Stimulated activated CD8-positive, alpha-beta memory T cell treated with anti-CD3 and anti-CD28 coated beads, Interleukin-2, amount 100 ng/mL, for 48 hours (primary cell): Measurements from ENCODE around the gene RBL2.
A peak's percentile ranks its signal among the peaks of the same experiment; 100 is the strongest.
"Not testable (repeated sequence)": the region's sequence is repeated elsewhere in the genome, so short reads cannot be mapped to it uniquely, and the experiment has no call there.

Source experiments
- DNase-seq, 2 donors: peaks; one replicate each; pipeline ENCODE4 v3.0.0-alpha.2; 2020; ENCODE audit warnings: low read depth in 2 of 2

The RBL2 gene

DNA sequence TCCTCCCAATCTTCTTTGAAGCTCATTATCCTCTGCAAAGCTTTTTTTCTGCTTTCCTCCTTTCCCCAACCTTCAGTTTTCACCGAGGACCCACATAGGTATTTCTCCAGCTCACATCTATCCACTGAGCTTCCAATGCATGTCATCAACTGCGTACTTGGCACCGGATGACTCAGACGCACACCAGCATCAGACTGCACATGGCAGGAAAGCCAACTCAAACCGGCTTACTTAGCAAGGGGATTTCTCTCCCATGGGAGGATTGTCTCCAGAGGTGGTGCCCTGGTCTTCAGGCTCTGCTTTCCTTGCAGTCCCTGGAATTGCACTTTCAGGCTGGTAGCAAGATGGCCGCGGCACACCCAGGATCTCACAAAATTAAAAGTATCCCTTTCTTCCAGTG, 70.4 kb downstream of the RBL2 start:
- DNase-seq: no peak

DNA sequence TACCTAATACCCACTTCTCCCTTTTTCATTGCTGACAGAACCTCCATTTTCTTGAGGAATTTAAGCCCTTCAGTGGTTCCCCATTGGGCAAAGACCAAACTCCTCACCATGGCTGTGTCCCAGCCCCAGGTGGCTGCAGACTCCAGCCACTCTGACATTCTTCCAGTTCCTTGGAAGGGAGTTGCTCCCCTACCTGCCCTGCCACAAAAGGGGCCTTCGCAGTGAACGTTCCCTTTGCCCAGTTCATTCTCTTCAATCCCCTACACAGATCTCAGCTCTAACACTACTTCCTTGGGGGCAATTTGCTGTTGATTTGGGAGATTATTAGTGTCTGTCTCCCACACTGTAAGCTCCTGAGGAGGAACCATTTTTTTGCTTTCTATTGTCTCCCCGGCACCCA, 72.0 kb downstream of the RBL2 start:
- DNase-seq: no peak

DNA sequence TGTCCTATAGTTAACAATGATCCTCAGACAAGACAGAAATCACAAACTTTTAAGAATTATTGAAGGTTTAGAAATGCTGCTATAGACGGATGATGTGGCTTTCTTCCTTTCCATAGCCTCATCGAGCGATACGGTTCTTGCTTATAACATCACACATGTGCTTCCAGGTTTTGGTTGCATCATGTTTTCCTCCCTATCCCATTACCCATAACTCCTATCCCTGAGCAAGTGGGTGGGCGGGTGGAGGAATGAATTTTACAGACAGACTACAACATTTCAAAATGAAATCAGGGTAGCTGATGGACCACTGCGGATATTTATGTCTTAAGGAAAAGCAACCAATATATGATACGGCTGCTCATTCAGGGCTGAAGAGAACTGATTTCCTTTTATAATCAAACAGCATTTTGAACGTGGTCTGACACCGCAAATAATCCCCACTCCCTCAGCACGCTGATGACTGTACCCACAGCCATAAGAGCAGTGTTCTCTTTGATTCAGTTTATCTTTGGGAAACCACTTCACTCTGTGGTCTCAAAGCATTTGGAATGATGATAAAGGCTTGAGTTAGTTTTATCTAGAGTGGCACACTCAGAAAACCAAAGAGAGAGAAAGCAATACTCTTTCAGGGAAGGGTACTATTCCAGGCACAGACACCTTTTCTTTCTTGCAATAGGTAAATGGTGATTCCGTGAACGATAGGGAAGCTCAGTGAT, 73.4 kb downstream of the RBL2 start:
- DNase-seq: no peak

DNA sequence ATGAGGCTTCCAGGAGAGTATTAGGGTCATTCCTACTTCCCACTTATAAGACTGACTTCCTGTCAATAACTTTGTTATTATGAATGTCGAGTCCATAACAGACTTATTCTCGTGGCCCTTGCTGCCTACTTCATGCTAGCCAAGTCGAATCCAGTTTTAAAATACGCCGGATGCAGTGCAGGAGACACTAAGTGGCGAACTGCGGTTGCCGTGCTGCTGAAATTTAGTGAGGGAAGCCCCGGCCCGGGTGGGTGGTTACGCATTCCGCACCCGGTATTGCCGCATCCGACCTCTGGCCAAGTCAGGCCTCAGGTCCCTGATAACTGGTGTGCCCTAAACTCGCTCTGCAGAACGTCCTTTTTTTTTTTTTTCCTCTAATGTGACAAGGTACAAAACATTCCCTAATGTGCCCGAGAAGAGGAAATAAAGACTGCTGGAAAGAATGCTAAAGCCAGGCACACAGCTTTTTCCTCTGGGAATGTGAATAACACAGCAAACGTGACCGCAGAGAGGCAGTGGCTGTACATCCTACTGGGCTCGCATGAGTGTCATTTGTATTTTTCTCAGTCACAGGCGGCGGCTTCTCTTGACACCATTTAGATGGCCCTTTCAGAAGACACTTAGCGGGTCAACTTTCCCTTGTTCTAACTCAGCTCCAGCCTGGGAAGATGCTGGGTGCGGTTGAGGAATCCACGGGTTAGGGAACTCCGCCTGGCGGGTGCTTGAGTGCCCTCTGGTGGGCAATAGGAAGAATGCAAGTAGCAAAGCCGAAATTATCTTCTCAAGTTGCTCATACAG, 75.8 kb downstream of the RBL2 start:
- no peak for DNase-seq

- no peak for DNase-seq
Measured at GRCh38 chr16:53510704-53511070, 76.4 kb downstream of the RBL2 start.

GRCh38 chr16:53511084-53511402, 76.8 kb downstream of the RBL2 start:
- DNase-seq: no peak

DNA sequence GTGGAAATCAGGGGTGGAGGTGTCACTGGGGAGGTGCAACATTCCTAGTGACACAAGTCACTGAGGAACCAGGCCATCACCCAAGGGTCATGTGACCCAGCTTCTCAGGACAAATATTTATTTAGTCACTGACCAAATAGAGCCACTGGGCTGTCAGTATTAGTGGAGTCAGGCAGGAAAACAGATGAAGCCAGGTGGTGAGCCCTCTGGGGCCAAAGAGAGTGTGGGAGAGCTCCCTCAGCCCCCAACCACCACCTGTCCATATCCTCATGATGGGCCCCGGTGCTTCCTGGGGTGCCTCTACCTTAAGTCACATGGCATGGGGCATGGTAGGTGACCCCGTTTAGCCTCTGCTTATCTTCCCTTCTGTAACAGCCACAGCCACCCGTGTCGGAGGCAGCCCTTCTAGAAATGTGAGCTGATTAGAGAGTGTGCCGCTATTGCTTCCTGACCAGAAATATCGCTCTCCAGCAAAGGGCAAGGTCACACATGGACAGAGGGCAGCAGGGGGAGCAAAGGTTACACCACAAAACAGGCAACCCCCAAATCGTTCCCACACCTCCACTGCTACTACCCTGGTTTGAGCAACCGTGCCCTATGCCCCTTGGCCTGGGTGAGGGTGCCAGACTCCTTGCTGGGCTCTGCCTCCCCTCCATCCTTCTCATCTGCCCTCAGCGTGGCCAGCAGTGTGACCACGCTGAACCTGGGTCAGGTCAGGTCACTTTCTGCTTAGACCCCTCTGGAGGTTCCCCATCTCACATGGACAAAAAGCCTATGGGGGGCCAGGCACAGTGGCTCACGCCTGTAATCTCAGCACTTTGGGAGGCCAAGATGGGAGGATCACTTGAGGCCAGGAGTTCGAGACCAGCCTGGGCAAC, 77.4 kb downstream of the RBL2 start:
- DNase-seq: no peak

DNA sequence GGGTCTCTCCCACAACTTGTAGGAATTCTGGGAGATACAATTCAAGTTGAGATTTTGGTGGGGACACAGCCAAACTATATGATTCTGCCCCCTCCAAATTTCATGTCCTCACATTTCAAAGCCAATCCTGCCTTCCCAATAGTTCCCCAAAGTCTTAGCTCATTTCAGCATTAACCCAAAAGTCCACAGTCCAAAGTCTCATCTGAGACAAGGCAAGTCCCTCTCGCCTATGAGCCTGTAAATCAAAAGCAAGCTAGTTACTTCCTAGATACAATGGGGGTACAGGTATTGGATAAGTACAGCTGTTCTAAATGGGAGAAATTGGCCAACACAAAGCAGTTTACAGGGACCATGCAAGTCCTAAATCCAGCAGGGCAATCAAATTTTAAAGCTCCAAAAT, 78.5 kb downstream of the RBL2 start:
- not testable (repeated sequence) for DNase-seq

DNA sequence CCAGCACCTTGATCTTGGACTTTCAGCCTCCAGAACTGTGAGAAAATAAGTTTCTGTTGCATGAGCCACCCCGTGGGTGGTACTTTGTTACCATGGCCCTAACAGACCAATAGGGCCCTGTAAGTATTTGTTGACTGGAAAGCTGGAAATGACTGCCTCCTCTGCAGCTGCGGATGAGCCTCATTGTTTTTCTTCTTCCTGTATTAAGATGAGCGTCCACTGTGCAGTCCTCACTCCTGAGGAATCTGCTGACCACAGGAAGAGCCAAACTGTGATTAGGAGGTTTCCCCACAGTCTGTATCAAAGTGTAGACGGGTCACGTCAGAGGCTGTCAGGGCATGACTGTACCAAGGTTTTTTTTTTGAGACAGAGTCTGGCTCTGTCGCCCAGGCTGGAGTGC, 81.0 kb downstream of the RBL2 start:
- no peak for DNase-seq

DNA sequence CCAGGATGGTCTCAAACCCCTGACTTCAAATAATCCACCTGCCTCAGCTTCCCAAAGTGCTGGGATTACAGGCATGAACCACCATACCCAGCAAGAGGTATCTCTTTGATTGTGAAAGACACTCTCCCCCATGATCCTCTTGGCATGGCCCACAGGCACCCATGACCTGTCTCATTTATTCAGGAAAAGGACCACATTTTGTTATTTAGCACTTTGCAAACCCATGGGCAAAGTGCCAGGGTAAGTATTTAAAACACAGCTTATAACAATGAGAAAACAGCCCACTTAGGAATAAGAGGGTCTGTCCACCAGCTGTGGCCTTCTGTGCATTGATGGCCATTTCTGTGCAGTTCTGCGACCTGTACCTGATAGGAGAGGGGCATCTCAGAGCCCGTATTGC, 81.5 kb downstream of the RBL2 start:
- no peak for DNase-seq

GRCh38 chr16:53517851-53518250, 83.6 kb downstream of the RBL2 start:
- DNase-seq: no peak

DNA sequence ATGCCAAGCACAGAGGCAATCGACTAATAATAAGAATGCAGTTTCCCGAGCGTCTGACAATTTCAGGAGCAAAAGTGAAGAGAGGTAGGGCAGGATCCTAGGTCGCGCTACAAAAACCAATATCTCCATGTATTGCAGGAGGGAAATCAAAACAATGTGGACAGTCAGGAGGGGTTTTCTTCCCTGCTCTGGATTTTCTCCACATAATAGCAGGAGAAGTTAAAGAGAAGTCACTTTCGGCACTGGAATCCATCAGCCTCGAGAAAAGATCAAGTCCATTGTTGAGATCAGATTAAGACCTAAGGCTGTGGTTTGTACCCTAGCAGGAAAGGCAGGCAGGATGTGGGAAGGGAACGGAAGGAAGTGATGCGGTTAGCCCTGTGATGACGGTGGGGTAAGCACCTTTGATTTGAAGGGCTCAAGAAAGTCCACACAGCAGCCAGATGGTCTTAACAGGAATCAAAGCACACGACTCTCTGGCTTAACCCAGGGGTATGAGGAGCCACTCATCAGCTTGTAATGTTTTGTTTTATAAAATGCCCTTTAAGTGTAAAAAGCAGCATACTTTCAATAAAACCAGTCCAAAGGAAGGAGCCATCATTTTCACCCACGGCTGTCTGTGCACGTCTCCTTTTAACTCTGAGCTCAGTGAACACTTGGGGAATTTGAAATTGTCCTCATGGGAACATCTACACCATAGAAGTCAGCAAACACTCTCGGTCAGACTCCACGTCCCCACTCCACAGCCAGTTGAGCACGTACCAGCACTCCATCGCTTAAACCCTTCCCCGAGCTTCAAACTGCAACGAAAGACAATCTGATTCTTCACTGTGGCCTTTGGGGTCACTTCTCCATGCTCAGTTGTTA, 84.5 kb downstream of the RBL2 start:
- peak; percentile 48 to 52 for DNase-seq

DNA sequence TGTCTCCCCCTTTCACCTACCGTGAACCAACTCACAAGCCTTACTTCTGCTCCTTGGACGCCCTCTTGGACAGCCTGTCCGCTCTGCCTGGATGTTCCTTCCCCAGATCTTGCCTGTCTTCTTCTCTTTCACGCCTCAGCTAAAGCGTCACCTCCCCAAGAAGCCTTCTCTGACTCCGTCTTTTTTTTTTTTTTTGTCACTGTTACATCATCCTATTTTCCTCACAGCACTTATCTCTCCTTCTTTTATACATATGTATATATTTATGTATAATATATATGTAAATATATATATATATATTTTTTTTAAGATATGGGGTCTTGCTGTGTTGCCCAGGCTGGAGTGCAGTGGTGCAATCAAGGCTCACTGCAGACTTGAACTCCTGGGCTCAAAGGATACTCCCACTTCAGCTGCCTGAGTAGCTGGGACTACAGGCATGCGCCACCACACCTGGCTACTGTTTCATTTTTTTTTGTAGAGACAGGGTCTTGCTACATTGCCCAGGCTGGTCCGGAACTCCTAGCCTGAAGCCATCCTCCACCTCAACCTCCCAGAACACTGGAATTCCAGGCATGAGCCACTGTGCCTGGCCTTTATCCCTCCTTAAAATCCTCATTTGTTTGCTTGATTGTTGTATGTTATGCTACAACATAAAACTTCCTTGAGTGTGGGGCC, 85.3 kb downstream of the RBL2 start:
- no peak for DNase-seq

GRCh38 chr16:53523126-53523804, 89.0 kb downstream of the RBL2 start:
- no peak for DNase-seq

DNA sequence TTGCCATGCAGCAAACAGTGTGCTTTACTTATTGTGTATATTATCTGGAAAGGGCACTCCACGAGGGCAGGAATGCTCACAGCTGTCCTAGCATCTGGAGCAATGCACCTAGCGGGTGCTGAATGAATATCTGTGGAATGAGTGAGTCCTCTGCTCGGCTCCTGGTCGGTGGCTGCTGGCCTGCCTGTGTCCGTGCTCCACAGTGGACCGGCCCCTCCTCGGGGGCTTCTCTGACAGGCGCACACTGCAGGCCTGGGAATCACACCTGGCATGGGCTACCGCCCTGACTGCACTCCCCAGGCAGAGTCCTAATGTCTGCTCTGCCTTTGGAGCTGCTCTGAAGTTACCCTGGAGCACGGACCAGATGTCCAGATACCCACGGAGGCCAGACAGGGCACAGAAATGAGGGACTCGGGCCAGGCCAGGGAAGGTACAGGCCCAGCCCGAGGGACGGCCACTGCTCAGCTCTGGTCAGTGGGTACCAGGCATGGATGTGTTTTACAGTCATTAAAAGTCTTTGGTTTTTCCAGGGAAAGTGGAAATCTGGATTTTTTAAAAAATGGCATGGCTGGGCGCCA, 89.8 kb downstream of the RBL2 start:
- DNase-seq: no peak

- DNase-seq: no peak
Measured at GRCh38 chr16:53528797-53529196, 94.5 kb downstream of the RBL2 start.

- no peak for DNase-seq
Measured at GRCh38 chr16:53529513-53529912, 95.2 kb downstream of the RBL2 start.

DNA sequence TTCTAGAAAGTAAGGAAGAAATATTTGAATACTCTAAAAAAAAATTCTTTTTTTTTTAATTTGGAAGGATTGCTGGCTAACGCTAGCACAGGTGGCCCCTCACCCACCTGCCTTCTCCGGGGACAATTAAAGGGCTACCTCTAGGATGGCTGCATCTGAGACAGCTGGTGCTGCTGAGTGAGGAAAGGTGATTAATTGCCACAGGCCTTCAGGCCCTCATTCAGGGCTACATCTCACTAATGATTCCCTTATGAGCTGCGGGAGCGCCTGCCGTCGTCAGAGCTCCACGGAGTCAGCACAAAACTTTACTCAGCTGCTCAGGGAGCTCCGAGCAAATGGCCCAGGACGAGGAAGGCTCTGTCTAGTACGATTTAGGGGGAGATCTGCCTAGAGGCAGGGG, 95.8 kb downstream of the RBL2 start:
- no peak for DNase-seq

GRCh38 chr16:53530741-53531140, 96.5 kb downstream of the RBL2 start:
- DNase-seq: no peak

- DNase-seq: no peak
Measured at GRCh38 chr16:53534206-53534605, 99.9 kb downstream of the RBL2 start.
